KMS-11 (cell line): ENCODE results near the gene C1orf185.
"Not testable (repeated sequence)": the region's sequence is repeated elsewhere in the genome, so short reads cannot be mapped to it uniquely, and the experiment has no call there.

Experiments used
- H2AFZ ChIP-seq: fragments of 200-600 bp; sonication (generic); 2 replicates; pipeline ENCODE4 v1.6.1; 2016; ENCODE audit warnings: antibody characterized with exemption, mixed run types, low read depth
- H3K27ac ChIP-seq: fragments of 200-600 bp; sonication (generic); 2 replicates; pipeline ENCODE4 v1.6.1; 2016; ENCODE audit warnings: mild to moderate bottlenecking, mixed run types
- H3K27me3 ChIP-seq: fragments of 200-600 bp; sonication (generic); 2 replicates; pipeline ENCODE4 v1.6.1; 2017; ENCODE audit warnings: mild to moderate bottlenecking, low read depth, mixed run types, moderate library complexity; ENCODE audit not compliant: insufficient read depth
- H3K36me3 ChIP-seq: fragments of 200-600 bp; sonication (generic); 2 replicates; pipeline ENCODE4 v1.6.1; 2017; ENCODE audit warnings: mild to moderate bottlenecking, mixed run types; ENCODE audit not compliant: insufficient read depth
- H3K4me1 ChIP-seq: fragments of 200-600 bp; sonication (generic); 2 replicates; pipeline ENCODE4 v1.6.1; 2016; ENCODE audit warnings: mild to moderate bottlenecking, low read depth, mixed run types; ENCODE audit not compliant: poor library complexity, severe bottlenecking
- H3K4me2 ChIP-seq: fragments of 200-600 bp; sonication (generic); 2 replicates; pipeline ENCODE4 v1.7.0; 2016; ENCODE audit warnings: mild to moderate bottlenecking, mixed run types
- H3K4me3 ChIP-seq: fragments of 200-600 bp; sonication (generic); IDR thresholded peaks from 2 replicates; pipeline ENCODE4 v1.6.1; 2017; ENCODE audit warnings: low read depth, low read length, mixed read lengths; ENCODE audit not compliant: insufficient read depth
- H3K79me2 ChIP-seq: fragments of 200-600 bp; sonication (generic); 2 replicates; pipeline ENCODE4 v1.6.1; 2016; ENCODE audit warnings: low read depth, mixed run types; ENCODE audit not compliant: insufficient read depth
- H3K9ac ChIP-seq: fragments of 200-600 bp; sonication (generic); 2 replicates; pipeline ENCODE4 v1.6.1; 2016; ENCODE audit warnings: mild to moderate bottlenecking, mixed run types
- H4K20me1 ChIP-seq: fragments of 200-600 bp; sonication (generic); 2 replicates; pipeline ENCODE4 v1.6.1; 2016; ENCODE audit warnings: mild to moderate bottlenecking, mixed run types; ENCODE audit not compliant: insufficient read depth
- TF ChIP-seq, protein P1 (sequence below): fragments of 200-600 bp; sonication (generic); conservative IDR thresholded peaks from 2 replicates; pipeline ENCODE4 v1.6.1; 2017; ENCODE audit warnings: low read depth, mild to moderate bottlenecking, antibody characterized with exemption, low read length, moderate library complexity, mixed read lengths

The C1orf185 gene

DNA sequence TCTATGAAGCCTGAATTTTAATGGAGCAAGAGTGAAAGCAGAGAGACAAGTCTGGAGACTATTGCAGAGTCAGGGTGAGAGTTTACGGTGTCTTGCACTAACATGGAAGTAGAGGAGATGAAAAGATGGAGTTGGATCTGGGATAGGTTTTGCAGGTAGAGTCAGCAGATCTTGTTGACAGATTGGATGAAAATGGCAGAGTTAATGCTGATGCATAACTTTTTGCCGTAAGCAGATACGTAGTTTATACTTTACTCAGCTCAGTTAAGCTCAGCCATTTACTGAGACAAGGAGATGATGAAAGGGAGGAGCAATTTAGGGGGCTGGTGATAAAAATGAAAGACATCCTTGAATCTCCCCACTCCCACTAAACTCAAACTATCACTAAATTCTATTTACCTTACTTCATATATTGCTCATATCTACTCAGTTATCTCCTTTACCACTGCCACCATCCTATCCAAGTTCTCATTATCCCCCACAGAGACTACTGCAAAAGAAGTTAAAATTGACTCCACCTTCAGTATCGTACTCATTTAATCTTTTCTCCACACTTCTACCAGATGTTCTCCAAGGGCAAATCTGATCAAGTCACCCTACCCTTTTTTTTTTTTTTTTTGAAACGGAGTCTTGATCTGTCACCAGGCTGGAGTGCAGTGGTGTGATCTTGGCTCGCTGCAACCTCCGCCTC lies 13.8 kb downstream of the C1orf185 start:
- no peaks in the 10 kb centered on the region for H3K79me2 ChIP-seq
- H2AFZ ChIP-seq = no peak overlapping the region
- H4K20me1 ChIP-seq = no peaks in the 10 kb centered on the region
- no peaks in the 10 kb centered on the region for H3K4me1 ChIP-seq
- no peak overlapping the region for H3K9ac ChIP-seq
- no peaks in the 10 kb centered on the region for H3K27me3 ChIP-seq
- H3K4me3 ChIP-seq = no peak overlapping the region
- H3K36me3 ChIP-seq = no peaks in the 10 kb centered on the region
- TF ChIP-seq, protein P1, sequence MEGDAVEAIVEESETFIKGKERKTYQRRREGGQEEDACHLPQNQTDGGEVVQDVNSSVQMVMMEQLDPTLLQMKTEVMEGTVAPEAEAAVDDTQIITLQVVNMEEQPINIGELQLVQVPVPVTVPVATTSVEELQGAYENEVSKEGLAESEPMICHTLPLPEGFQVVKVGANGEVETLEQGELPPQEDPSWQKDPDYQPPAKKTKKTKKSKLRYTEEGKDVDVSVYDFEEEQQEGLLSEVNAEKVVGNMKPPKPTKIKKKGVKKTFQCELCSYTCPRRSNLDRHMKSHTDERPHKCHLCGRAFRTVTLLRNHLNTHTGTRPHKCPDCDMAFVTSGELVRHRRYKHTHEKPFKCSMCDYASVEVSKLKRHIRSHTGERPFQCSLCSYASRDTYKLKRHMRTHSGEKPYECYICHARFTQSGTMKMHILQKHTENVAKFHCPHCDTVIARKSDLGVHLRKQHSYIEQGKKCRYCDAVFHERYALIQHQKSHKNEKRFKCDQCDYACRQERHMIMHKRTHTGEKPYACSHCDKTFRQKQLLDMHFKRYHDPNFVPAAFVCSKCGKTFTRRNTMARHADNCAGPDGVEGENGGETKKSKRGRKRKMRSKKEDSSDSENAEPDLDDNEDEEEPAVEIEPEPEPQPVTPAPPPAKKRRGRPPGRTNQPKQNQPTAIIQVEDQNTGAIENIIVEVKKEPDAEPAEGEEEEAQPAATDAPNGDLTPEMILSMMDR = no peak
- no peak overlapping the region for H3K27ac ChIP-seq
- no peak overlapping the region for H3K4me2 ChIP-seq

DNA sequence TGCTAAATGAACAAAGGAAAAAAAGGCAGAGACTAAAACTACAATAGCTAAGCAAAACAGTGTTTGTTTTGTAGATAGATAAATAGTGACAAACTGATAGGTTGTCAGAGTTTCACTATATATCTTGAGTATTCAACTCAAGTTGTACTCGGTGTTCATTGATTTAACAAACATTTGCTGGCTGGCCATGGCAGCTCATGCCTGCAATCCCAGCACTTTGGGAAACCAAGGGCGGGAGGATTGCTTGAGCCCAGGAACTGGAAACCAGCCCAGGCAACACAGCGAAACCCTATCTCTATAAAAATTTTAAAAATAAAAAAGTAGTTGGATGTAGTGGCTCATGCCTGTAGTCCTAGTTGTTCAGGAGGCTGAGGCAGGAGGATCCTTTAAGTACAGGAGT lies 17.3 kb downstream of the C1orf185 start:
- TF ChIP-seq, protein P1 = no peak

DNA sequence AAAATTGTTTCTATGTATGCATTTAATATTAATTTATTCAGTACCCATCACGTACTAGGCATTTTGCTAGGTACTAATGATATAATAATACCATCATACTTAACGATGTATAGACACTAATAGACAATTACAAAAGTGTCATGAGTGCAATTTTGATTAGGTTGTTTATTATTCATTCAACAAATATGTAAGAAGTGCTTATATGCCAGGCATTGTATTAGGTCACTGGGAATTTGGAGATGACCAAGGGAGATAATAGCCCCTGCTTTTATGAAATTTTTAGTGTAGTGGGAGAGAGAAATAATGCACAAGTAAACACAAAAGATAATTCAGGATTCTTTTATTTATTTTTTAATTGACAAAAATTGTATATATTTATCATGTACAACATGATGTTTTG lies 18.6 kb downstream of the C1orf185 start:
- H4K20me1 ChIP-seq = no peaks in the 10 kb centered on the region
- no peak overlapping the region for H3K4me2 ChIP-seq
- no peak overlapping the region for H3K9ac ChIP-seq
- TF ChIP-seq, protein P1 = no peak
- no peak overlapping the region for H2AFZ ChIP-seq
- H3K27me3 ChIP-seq = no peaks in the 10 kb centered on the region
- H3K4me3 ChIP-seq = no peak overlapping the region
- H3K27ac ChIP-seq = no peak overlapping the region
- H3K4me1 ChIP-seq = no peaks in the 10 kb centered on the region
- no peaks in the 10 kb centered on the region for H3K79me2 ChIP-seq
- no peaks in the 10 kb centered on the region for H3K36me3 ChIP-seq

More for the DNA sequence above, 17.3 kb downstream of the C1orf185 start:
- no peak overlapping the region for H3K4me2 ChIP-seq
- H3K9ac ChIP-seq = no peak overlapping the region
- no peaks in the 10 kb centered on the region for H3K4me1 ChIP-seq
- no peak overlapping the region for H3K27ac ChIP-seq
- no peaks in the 10 kb centered on the region for H4K20me1 ChIP-seq
- H3K36me3 ChIP-seq = no peaks in the 10 kb centered on the region
- H3K27me3 ChIP-seq = no peaks in the 10 kb centered on the region
- no peak overlapping the region for H3K4me3 ChIP-seq
- H3K79me2 ChIP-seq = no peaks in the 10 kb centered on the region
- no peak overlapping the region for H2AFZ ChIP-seq

DNA sequence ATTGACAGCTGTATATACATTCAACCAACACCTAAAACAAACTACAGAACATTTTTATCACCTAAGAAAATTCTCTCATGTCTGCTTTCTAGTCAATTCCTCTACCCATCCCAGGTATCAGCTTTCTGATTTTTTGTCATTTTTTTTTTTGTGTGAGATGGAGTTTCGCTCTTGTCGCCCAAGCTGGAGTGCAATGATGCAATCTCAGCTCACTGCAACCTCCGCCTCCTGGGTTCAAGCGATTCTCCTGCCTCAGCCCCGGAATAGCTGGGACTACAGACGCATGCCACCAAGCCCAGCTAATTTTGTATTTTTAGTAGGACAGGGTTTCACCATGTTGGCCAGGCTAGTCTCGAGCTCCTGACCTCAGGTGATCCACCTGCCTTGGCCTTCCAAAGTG lies 25.1 kb downstream of the C1orf185 start:
- H4K20me1 ChIP-seq, H3K79me2 ChIP-seq, H2AFZ ChIP-seq, H3K4me1 ChIP-seq, H3K9ac ChIP-seq, H3K27me3 ChIP-seq, H3K4me3 ChIP-seq, H3K36me3 ChIP-seq, H3K27ac ChIP-seq, H3K4me2 ChIP-seq: not testable (repeated sequence)

DNA sequence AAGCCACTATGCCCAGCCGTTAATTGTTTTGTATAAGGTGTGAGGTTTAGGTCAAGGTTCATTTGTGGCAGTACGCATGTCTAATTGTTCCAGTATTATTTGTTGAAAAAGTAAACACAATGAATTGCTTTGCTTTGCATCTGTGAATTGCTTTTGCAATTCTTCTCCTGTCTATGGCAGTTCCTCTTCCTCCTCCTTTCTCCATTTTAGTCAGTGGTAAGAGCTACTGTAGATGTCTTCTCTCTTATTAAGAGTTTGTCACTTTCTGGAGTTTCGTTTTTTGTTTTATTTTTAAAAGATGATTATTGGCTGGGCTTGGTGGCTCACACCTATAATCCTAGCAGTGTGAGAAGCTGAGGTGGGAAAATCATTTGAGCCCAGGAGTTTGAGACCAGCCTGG lies 29.2 kb downstream of the C1orf185 start:
- Histone ChIP-seq H3K36me3 (no peaks in the 10 kb centered on the region), H3K27ac (no peak overlapping the region)
- TF ChIP-seq, protein P1 = no peak

More for the DNA sequence above, 29.2 kb downstream of the C1orf185 start:
- Histone ChIP-seq H3K4me2 (no peak overlapping the region), H3K79me2 (no peaks in the 10 kb centered on the region), H3K4me3 (no peak overlapping the region), H3K4me1 (no peaks in the 10 kb centered on the region), H4K20me1 (no peaks in the 10 kb centered on the region), H3K27me3 (no peaks in the 10 kb centered on the region), H2AFZ (no peak overlapping the region), H3K9ac (no peak overlapping the region)
